ENCODE results near the gene ABHD6.

Gene ABHD6

GRCh38 chr3:58251631-58252035, 14.0 kb downstream of the ABHD6 start:
- H3K4me3 ChIP-seq (ENCODE audit: low read depth, low read length), result no peak overlapping the region
- CTCF ChIA-PET, result interaction anchor here (1.0 to 2.6 kb wide), 5 partner anchors 9 to 74 kb away, joined by 3 to 14 read pairs (median 5); partner anchors contain the start of genes HTD2 and RPP14
- no peak for DNase-seq (ENCODE audit: low read depth, low spot score)
- POLR2A ChIA-PET, result no interaction called here
- TF ChIP-seq CTCF (IDR thresholded peaks at IDR 0.05; ENCODE audit: insufficient read depth, low read length, missing control alignments), result no peak

- ChIA-PET POLR2A (no interaction called here), CTCF (interaction anchor here (0.9 to 1.4 kb wide), 2 partner anchors 66 to 67 kb away, joined by 3 to 4 read pairs; no protein-coding TSS in a partner anchor)
- no peak overlapping the region for H3K4me3 ChIP-seq (ENCODE audit: low read depth, low read length)
- no peak for TF ChIP-seq CTCF (IDR thresholded peaks at IDR 0.05; ENCODE audit: insufficient read depth, low read length, missing control alignments)
- DNase-seq (ENCODE audit: low read depth, low spot score), result no peak
These were observed 16.6 kb downstream of the ABHD6 start for GRCh38 chr3:58254144-58254543.

GRCh38 chr3:58256061-58256460, 18.5 kb downstream of the ABHD6 start:
- no peak overlapping the region for H3K4me3 ChIP-seq (ENCODE audit: low read depth, low read length)
- DNase-seq (ENCODE audit: low read depth, low spot score), result no peak
- POLR2A ChIA-PET, result no interaction called here
- CTCF ChIA-PET, result no interaction called here
- no peak for TF ChIP-seq CTCF (IDR thresholded peaks at IDR 0.05; ENCODE audit: insufficient read depth, low read length, missing control alignments)

GRCh38 chr3:58256511-58256910, 18.9 kb downstream of the ABHD6 start:
- no peak for TF ChIP-seq CTCF (IDR thresholded peaks at IDR 0.05; ENCODE audit: insufficient read depth, low read length, missing control alignments)
- POLR2A ChIA-PET, result no interaction called here
- no peak for DNase-seq (ENCODE audit: low read depth, low spot score)
- no peak overlapping the region for H3K4me3 ChIP-seq (ENCODE audit: low read depth, low read length)
- CTCF ChIA-PET, result no interaction called here

GRCh38 chr3:58258392-58259055, 20.9 kb downstream of the ABHD6 start:
- no peak overlapping the region for H3K4me3 ChIP-seq (ENCODE audit: low read depth, low read length)
- no peak for DNase-seq (ENCODE audit: low read depth, low spot score)
- POLR2A ChIA-PET, result no interaction called here
- TF ChIP-seq CTCF (IDR thresholded peaks at IDR 0.05; ENCODE audit: insufficient read depth, low read length, missing control alignments), result no peak
- CTCF ChIA-PET, result interaction anchor here (0.8 to 1.4 kb wide), 2 partner anchors 8 to 81 kb away, joined by 3 to 4 read pairs; no protein-coding TSS in a partner anchor

- peak; percentile 38 for DNase-seq (ENCODE audit: low read depth, low spot score)
- TF ChIP-seq CTCF (IDR thresholded peaks at IDR 0.05; ENCODE audit: insufficient read depth, low read length, missing control alignments), result no peak
These were observed 22.7 kb downstream of the ABHD6 start for GRCh38 chr3:58260261-58260731.

More at GRCh38 chr3:58260261-58260731, 22.7 kb downstream of the ABHD6 start:
- POLR2A ChIA-PET, result interaction anchor here (0.6 to 1.4 kb wide), 3 partner anchors 12 to 74 kb away, joined by 5 read pairs; partner anchors contain the start of gene ABHD6
- CTCF ChIA-PET, result interaction anchor here (1.0 to 1.5 kb wide), 4 partner anchors 9 to 83 kb away, joined by 3 to 4 read pairs (median 4); partner anchors contain the start of genes HTD2 and RPP14
- H3K4me3 ChIP-seq (ENCODE audit: low read depth, low read length), result no peak overlapping the region

Data from AG04449 (cell line).